HEK293T (cell line): Measurements from ENCODE around the gene ARAF.

Source experiments
- CTCF ChIA-PET: fragments of 350-600 bp; formaldehyde crosslinking; extraction: SDS; loops from one replicate; lab custom pipeline; 2021; ENCODE audit warnings: antibody characterized with exemption, inconsistent platforms; lab: Yijun Ruan, JAX
- POLR2A ChIA-PET: fragments of 350-600 bp; formaldehyde crosslinking; extraction: SDS; loops from one replicate; lab custom pipeline; 2020; ENCODE audit warnings: antibody characterized with exemption, inconsistent platforms; lab: Yijun Ruan, JAX
- DNase-seq: peaks from one replicate; pipeline ENCODE4 v3.0.0; 2012; ENCODE audit warnings: mixed read lengths; ENCODE audit errors: extremely low spot score
- ARNT ChIP-seq: fragments of 450-650 bp; IDR thresholded peaks from 2 replicates; pipeline ENCODE4 v1.6.1; 2017; ENCODE audit warnings: mild to moderate bottlenecking
- BHLHE40 ChIP-seq: fragments of 450-650 bp; IDR thresholded peaks from 2 replicates; pipeline ENCODE4 v1.6.1; 2016; ENCODE audit warnings: mild to moderate bottlenecking, moderate library complexity, borderline replicate concordance
- CTBP1 ChIP-seq: fragments of 450-650 bp; IDR thresholded peaks from 2 replicates; pipeline ENCODE4 v1.6.1; 2016; ENCODE audit warnings: borderline replicate concordance
- ELF4 ChIP-seq: fragments of 450-650 bp; IDR thresholded peaks from 2 replicates; pipeline ENCODE4 v1.6.1; 2017; ENCODE audit warnings: antibody characterized with exemption
- FOXA1 ChIP-seq: fragments of 450-650 bp; IDR thresholded peaks from 2 replicates; pipeline ENCODE4 v1.6.1; 2016; ENCODE audit warnings: mild to moderate bottlenecking
- FOXK2 ChIP-seq: fragments of 450-650 bp; IDR thresholded peaks from 2 replicates; pipeline ENCODE4 v1.6.1; 2016; ENCODE audit warnings: mild to moderate bottlenecking
- FOXM1 ChIP-seq: fragments of 450-650 bp; IDR thresholded peaks from 2 replicates; pipeline ENCODE4 v1.6.1; 2017; ENCODE audit warnings: mild to moderate bottlenecking, borderline replicate concordance
- HDGF ChIP-seq: fragments of 450-650 bp; IDR thresholded peaks from 2 replicates; pipeline ENCODE4 v1.6.1; 2017; ENCODE audit warnings: antibody characterized with exemption, borderline replicate concordance
- L3MBTL2 ChIP-seq: fragments of 450-650 bp; conservative IDR thresholded peaks from 2 replicates; pipeline ENCODE4 v1.6.1; 2016; ENCODE audit warnings: mild to moderate bottlenecking
- LEF1 ChIP-seq: fragments of 450-650 bp; IDR thresholded peaks from 2 replicates; pipeline ENCODE4 v1.6.1; 2017; ENCODE audit warnings: mild to moderate bottlenecking, borderline replicate concordance
- NFRKB ChIP-seq: fragments of 450-650 bp; IDR thresholded peaks from 2 replicates; pipeline ENCODE4 v1.6.1; 2016; ENCODE audit warnings: mild to moderate bottlenecking, moderate library complexity
- PKNOX1 ChIP-seq: fragments of 450-650 bp; IDR thresholded peaks from 2 replicates; pipeline ENCODE4 v1.6.1; 2016
- SP1 ChIP-seq: fragments of 450-650 bp; IDR thresholded peaks from 2 replicates; pipeline ENCODE4 v1.6.1; 2017
- SUZ12 ChIP-seq: fragments of 450-650 bp; IDR thresholded peaks from 2 replicates; pipeline ENCODE4 v1.6.1; 2016; ENCODE audit warnings: mild to moderate bottlenecking
- TARDBP ChIP-seq: fragments of 450-650 bp; IDR thresholded peaks from 2 replicates; pipeline ENCODE4 v1.6.1; 2016
- ZNF384 ChIP-seq: fragments of 450-650 bp; IDR thresholded peaks from 2 replicates; pipeline ENCODE4 v1.6.1; 2016

The ARAF gene

DNA sequence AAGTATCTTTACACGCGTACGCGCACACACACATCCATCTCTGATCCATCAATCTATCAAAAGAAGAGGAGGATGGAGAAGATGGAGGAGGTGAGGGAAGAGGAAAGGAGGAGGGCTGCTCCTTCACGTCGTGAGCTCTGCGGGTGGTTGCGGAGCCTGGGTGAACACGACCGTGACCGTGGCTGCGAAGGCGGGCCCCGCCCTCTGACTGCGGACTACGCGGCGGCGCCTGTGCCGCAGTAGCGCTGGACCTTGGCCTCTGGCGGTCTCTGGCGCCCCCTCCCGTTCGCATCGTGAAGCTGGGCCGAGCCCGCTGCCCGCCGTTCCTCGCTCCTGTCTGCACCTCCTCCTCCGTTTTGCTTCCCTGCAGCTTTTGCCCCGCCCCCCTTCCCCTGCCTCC is 37.7 kb upstream of the ARAF start:
- ChIA-PET POLR2A (interaction anchor here (0.5 to 2.0 kb wide), 6 partner anchors 9 to 432 kb away, joined by 3 to 6 read pairs (median 4); no protein-coding TSS in a partner anchor), CTCF (interaction anchor here (1.2 to 1.8 kb wide), 7 partner anchors 18 to 333 kb away, joined by 3 to 18 read pairs (median 5); no protein-coding TSS in a partner anchor)
- peak; percentile 86 for DNase-seq
- TF ChIP-seq NFRKB (no peak), TARDBP (no peak), SUZ12 (no peak), FOXA1 (no peak), FOXK2 (no peak), L3MBTL2 (no peak), HDGF (no peak), ELF4 (no peak), CTBP1 (no peak), FOXM1 (no peak), SP1 (no peak)

DNA sequence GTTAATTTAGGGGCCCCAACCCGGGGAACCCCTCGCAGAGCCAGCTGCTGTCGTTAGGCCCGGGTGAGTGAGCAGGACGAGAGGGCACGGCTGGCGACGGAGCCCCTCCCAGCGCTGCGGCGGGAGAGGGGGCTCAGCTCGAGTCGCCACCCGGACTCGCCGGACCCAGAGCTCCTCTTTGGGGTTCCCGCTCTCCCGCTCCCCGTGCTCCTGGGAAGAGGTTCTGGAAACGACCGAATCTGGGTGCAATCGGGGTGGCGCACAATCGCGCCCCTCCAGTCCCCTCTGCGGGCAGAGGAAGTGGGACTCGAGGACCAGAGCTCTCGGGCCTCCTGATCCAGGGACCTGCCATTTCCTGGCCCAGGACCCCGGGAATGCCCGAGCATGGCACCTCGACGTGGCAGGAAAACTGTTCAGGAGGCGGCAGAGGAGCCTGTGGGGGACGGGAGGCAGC is 37.3 kb upstream of the ARAF start:
- no peak for DNase-seq
- no peak; the same call in 1 of the 2 replicates for TF ChIP-seq L3MBTL2
- TF ChIP-seq CTBP1: no peak
- TF ChIP-seq ZNF384: no peak
- no peak for TF ChIP-seq FOXM1
- TF ChIP-seq HDGF: no peak
- no peak for TF ChIP-seq SP1
- no peak for TF ChIP-seq TARDBP
- TF ChIP-seq FOXK2: no peak
- TF ChIP-seq LEF1: no peak
- no peak for TF ChIP-seq BHLHE40
- CTCF ChIA-PET: interaction anchor here (0.6 to 1.8 kb wide), 9 partner anchors 17 to 401 kb away, joined by 3 to 18 read pairs (median 4); no protein-coding TSS in a partner anchor
- POLR2A ChIA-PET: interaction anchor here (0.5 to 2.0 kb wide), 6 partner anchors 10 to 433 kb away, joined by 3 to 6 read pairs (median 4); no protein-coding TSS in a partner anchor

GRCh38 chrX:47529548-47529947 is 31.5 kb upstream of the ARAF start:
- ChIA-PET POLR2A (no interaction called here), CTCF (no interaction called here)
- TF ChIP-seq PKNOX1 (no peak), SUZ12 (no peak), FOXK2 (no peak), L3MBTL2 (no peak), ZNF384 (no peak), BHLHE40 (no peak), TARDBP (no peak), FOXA1 (no peak), HDGF (no peak), FOXM1 (no peak), ARNT (no peak), SP1 (no peak), ELF4 (no peak), NFRKB (no peak)
- DNase-seq: no peak

GRCh38 chrX:47530049-47530448 is 31.0 kb upstream of the ARAF start:
- TF ChIP-seq FOXA1: no peak
- no peak for TF ChIP-seq FOXM1
- no peak for TF ChIP-seq ZNF384
- TF ChIP-seq BHLHE40: no peak
- TF ChIP-seq SUZ12: no peak
- no peak for TF ChIP-seq HDGF
- no peak for TF ChIP-seq PKNOX1
- TF ChIP-seq LEF1: no peak
- TF ChIP-seq ARNT: no peak
- no peak for TF ChIP-seq CTBP1
- TF ChIP-seq SP1: no peak
- TF ChIP-seq FOXK2: no peak
- TF ChIP-seq NFRKB: no peak
- TF ChIP-seq L3MBTL2: no peak
- no peak for TF ChIP-seq ELF4
- TF ChIP-seq TARDBP: no peak
- no peak for DNase-seq
- POLR2A ChIA-PET: no interaction called here
- CTCF ChIA-PET: no interaction called here

DNA sequence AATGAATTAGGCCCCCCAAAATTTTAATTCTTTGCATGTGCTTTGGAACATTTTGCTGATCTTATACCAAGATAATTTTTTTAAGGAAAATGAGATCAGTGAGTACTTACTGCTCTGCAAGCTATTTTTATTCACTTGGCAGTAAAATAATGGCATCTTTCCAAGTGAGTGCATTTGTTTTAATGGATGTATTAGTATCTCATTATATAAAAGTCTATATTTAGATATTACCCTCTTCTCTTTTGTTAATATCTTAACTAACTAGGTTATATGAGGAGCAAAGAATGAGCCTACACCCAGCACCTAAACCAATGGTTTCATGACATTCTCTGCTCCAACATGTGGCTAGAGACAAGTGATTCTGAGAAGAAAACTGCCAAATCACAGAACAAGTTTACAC is 21.1 kb upstream of the ARAF start:
- ChIA-PET CTCF (interaction anchor here (0.8 kb wide), 1 partner anchor 227 kb away, joined by 3 read pairs; no protein-coding TSS in a partner anchor), POLR2A (interaction anchor here (3.0 kb wide), 1 partner anchor 16 kb away, joined by 17 read pairs; no protein-coding TSS in a partner anchor)
- TF ChIP-seq CTBP1: no peak
- no peak for DNase-seq

DNA sequence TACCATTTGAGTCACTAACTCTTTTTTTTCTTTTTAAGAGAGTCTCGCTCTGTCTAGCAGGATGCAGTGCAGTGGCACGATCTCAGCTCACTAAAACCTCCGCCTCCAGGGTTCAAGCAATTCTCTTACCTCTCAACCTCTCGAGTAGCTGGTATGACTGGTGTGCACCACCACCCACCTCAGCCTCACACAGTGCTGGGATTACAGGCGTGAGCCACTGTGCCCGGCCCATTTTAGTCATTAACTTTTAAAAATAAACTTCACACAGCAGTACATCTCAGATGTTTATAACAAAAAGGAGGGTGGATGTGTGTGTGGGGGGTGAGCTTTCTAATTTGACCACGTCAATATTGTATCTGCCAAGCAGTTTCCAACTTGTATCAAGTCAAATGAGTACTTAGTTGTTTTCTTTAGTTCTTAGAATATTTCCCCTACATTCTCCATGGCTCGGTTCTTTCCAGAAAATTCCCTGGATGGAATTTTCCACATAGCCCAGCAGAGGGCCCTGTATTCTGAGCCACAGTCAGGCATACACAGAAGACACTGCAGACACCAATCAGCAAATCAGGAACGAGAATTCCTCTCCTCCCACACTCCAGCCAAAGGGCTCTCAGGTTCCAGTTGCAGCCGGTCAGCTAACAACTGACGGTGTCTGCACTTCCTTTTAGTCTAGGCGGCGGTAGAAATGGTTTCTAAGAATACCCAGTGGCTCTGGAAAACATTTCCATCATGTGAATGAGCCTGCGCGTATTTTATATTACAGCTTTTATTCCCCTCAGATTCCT is 20.1 kb upstream of the ARAF start:
- no peak for TF ChIP-seq FOXA1
- TF ChIP-seq CTBP1: no peak
- TF ChIP-seq FOXM1: no peak
- TF ChIP-seq PKNOX1: no peak; the same call in 1 of the 2 replicates
- TF ChIP-seq ARNT: no peak
- no peak for TF ChIP-seq BHLHE40
- no peak for TF ChIP-seq HDGF
- TF ChIP-seq SUZ12: no peak
- ChIA-PET POLR2A (interaction anchor here (0.7 to 3.0 kb wide), 4 partner anchors 15 to 103 kb away, joined by 3 to 17 read pairs (median 3); no protein-coding TSS in a partner anchor), CTCF (interaction anchor here (0.6 to 1.5 kb wide), 5 partner anchors 15 to 215 kb away, joined by 3 to 4 read pairs (median 3); partner anchors contain the start of gene TIMP1)
- peak; percentile 90 for DNase-seq
